Measurements from ENCODE around the gene RPS6KB2.
A peak's percentile ranks its signal among the peaks of the same experiment; 100 is the strongest.
"Not testable (repeated sequence)": the region's sequence is repeated elsewhere in the genome, so short reads cannot be mapped to it uniquely, and the experiment has no call there.

The RPS6KB2 gene

DNA sequence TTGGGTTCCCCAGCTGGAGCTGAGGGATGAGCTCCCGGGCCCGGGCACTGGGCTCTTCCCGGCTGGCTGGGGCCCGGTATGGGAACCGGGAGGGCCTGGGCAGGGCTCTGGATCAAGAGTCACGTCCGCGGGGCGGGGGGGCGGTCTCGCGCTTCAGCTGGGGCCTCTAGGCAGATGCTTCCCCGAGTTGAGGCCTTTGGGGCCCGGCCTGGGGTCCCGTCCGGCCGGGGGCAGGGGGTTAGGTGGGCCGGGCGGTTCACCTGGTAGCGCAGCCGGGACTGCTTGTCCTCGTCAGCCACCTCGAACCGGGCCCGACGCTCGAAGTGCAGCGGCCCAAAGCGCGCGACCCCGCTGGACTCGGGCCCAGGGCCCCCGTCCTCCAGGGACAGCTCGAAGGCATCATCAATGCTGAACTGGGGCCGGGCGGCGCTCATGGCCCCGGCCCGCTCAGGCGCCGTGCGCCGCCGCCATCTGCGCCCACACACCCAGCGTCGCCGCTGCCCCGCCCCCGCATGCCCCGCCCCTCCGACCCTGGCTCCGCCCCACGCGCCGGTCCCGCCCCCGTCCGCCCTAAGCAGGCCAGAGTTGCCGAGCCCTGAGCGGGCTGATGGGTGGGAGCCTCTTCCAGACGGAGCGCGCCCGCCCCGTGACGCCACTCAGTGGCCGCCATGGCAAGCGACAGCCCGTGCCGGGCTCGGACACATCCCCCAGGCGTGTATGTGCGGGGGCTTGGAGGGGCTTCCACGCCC lies 40.6 kb downstream of the RPS6KB2 start, which contains the start of gene TMEM134:
TMEM134 (minus strand) TSS at position 493 of the 749 bp plus-strand sequence; CDS start at position 434, 59 bp downstream.
- no peak for FAIRE-seq

DNA sequence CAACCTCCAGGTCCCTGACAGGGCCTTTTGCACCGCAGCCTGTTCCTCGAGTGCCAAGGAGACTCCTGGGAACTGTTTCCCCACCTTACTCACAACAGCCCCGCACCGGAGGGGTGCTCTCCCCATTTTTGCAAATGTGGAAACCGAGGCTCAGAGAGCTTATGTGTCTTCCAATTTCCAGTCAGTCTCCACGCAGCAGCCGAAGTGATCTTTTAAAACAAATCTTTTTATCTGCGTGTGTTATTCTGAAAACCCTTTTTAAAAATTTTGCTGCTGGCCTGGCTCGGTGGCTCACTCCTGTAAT lies 41.2 kb downstream of the RPS6KB2 start:
- FAIRE-seq = no peak

DNA sequence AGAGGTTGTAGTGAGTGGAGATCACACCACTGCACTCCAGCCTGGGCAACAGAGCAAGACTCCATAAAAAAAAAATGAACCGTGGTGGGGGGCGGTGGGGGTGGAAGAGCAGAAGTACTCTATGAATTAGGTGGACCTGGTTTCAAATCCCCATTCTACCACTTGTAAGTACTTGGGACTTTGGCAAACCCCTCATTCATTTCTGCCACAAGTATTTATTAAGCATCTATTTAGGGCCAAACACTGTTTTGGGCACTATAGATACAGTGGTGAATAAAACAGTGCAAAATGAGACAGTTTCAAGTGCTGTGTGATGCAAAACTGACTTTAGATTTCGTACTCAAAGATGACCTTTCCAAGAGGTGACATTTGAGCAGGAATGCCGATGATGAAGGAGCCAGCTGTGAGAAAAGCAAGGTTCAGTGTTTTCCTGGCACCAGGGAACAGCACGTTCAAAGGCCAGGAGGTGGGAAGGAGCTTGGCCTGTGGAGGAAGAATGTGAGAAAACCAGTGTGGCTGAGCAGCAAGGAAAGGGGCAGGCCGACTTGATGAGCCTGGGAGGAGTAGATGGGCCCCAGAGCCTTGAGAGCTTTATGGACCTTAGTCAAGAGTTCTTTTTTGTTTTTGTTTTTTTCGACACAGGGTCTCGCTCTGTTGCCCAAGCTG lies 42.2 kb downstream of the RPS6KB2 start:
- no peak for FAIRE-seq

DNA sequence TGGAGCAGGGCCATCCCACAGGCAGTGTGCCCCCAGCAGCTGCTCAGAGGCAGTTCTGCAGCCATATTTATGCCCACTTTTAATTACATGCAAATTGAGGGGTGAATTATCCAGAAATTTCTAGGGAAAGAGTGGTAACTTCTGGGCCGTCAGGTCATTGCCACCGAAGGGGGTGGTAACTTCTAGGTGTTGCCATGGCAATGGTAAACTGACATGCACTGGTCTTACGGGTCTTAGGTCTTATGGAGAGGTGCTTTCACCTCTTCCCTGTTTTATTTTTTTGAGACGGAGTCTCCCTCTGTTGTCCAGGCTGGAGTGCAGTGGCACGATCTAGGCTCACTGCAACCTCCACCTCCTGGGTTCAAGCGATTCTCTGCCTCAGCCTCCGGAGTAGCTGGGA lies 44.6 kb downstream of the RPS6KB2 start:
- no peak for FAIRE-seq

DNA sequence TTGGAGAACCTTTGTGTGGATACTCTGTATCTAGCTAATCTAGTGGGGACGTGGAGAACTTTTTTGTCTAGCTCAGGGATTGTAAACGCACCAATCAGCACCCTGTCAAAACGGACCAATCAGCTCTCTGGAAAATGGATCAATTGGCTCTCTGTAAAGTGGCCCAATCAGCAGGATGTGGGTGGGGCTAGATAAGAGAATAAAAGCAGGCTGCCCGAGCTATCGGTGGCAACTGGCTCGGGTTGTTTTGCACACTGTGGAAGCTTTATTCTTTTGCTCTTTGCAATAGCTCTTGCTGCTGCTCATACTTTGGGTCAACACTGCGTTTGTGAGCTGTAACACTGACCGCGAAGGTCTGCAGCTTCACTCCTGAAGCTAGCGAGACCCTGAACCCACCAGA lies 48.4 kb downstream of the RPS6KB2 start:
- not testable (repeated sequence) for FAIRE-seq

DNA sequence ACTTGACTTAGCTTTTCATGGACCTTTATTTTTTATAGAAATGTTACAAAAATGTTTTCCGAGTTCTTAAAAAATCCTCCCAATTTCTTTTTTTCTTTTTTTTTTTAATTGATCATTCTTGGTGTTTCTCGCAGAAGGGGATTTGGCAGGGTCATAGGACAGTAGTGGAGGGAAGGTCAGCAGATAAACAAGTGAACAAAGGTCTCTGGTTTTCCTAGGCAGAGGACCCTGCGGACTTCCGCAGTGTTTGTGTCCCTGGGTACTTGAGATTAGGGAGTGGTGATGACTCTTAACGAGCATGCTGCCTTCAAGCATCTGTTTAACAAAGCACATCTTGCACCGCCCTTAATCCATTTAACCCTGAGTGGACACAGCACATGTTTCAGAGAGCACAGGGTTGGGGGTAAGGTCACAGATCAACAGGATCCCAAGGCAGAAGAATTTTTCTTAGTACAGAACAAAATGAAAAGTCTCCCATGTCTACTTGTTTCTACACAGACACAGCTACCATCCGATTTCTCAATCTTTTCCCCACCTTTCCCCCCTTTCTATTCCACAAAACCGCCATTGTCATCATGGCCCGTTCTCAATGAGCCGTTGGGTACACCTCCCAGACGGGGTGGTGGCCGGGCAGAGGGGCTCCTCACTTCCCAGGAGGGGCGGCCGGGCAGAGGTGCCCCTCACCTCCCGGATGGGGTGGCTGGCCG lies 49.2 kb downstream of the RPS6KB2 start:
- FAIRE-seq = not testable (repeated sequence)

DNA sequence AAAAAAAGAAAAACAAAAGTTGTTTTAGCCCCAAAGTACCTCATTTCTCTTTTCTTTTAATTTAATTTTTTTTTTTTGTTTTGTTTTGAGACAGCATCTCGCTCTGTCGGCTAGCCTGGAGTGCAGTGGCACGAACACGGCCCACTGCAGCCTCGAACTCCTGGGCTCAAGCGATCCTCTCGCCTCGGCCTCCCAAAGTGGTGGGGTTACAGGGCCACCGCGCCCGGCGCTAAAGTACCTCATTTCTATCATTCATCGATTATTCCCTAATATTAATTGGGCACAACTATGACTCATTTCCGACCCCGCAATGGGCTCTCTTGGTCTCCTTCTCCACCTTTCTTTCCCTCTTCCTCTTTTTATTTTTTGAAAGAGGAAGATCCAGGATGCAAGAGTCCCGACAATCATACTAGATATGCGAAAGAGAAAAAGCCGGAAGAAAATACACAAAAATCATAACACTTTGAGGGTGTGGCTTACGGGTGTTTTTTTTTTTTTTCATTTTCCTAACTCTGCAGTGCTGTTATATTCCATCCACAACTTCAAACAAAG lies 54.1 kb downstream of the RPS6KB2 start:
- FAIRE-seq = no peak

DNA sequence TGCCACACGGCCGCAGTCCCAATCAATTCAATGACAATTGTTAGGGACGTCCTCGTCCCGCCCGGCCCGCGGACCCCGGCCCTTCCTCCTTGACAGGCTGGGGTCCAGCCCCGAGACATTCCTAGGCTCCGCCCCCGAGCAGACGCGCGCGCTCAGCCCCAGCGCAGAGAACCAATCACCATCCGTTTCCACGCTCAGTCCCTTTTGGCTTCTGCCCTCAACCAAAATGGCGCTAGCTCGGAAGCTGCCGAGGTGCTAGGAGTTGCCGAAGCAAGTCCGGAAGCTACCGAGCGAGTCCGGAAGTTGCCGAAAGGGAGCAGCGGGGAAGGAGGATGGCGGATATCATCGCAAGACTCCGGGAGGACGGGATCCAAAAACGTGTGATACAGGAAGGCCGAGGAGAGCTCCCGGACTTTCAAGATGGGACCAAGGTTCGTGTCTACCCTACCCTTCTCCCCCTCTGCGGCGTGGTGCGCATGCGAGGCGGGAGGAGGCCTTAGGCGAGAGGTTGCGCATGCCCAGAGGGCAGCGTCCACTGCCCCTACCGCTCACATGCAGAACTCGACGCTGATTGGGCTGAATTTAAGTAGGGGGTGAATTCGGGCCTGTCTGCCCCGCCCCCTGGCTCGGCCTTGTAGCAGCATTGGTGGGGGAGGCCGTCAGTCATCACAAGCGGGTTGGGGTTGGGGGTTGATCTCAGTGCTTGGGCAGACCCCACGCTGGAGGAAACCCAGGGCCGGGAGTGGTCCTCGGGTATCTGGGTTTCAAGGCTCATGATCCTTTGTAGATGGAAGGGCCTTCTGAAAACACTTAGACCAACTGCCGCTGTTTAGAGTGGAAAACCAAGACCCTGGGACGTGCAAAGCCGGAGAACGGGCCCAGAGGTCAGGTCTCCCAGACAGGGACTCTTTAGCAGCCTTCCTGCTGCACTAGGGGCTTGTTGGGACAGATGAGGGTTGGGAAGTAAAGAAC lies 54.8 kb downstream of the RPS6KB2 start, which contains the start of gene AIP:
AIP (plus strand) TSS at position 200 of the 972 bp plus-strand sequence; CDS start at position 333, 133 bp downstream.
- FAIRE-seq = peak; percentile 93

DNA sequence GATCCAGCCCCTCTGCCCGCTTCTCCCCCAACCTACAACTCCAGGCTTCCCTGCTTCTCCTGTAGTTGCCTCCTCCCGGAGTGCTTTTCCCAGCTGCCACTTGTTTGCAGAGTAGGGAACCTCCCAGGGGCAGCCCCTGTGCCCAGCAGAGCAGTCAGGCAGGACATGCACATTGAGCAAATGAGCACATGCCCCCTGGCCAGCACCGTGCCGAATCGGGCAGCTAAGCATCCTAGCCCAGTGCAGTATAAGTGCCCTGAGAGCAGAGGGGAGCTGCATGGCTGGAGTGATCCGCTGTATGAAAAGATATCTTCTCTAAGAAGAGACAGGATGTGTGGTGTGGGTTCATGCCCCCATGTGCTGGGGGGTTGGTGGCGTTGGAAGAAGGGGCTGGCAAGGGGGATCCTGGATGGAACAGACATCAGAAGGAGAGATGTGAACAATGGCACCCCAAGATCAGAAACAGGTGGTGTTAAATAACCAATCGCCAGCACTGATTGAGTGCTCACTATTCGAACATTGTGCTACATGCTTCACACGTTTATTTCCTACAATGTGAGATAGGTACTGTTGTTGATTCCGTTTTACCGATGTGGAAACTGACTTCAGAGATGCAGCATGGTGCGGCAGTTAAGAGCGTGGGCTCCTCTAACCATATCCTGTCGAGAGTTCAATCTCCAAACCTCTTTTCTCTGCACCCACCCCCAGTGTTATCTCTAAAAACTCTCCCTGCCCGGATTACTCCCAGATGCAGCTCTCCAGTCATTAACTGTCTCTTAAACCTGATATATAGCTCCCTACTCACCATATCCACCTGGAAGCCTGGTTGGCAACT lies 55.8 kb downstream of the RPS6KB2 start:
- FAIRE-seq = no peak

DNA sequence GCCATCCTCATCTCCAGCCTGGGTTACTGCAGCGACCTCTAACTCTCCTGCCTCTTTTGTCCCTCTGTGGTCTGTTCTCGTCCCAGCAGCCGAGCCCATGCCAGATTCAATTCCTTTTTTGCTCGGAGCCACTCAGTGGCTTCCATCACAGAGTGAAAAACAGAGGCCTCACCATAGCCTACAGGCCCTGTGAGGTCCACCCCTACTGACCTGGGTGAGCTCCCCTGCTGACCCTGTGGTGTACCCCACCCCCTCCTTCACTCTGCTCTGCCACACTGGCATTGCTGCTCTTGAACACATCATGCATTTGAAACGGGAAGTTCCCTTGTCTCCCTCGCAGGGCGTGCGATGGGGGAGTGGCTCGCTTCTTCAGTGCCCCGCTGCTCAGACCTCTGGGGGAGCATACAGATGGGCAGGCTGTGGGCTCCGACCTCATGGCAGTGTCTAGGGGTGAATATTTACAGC lies 56.6 kb downstream of the RPS6KB2 start:
- FAIRE-seq = no peak

Data from A204.1 (cell line).